NCI-H510A (cell line): ENCODE data around the gene KRT8.
A peak's percentile ranks its signal among the peaks of the same experiment; 100 is the strongest.
"Not testable (repeated sequence)": the region's sequence is repeated elsewhere in the genome, so short reads cannot be mapped to it uniquely, and the experiment has no call there.

ENCODE experiments used
- DNase-seq: peaks from one replicate; lab custom pipeline; 2025; lab: John Stamatoyannopoulos, UW

Gene KRT8

GRCh38 chr12:52874573-52875435, 30.1 kb downstream of the KRT8 start:
- DNase-seq = no peak

DNA sequence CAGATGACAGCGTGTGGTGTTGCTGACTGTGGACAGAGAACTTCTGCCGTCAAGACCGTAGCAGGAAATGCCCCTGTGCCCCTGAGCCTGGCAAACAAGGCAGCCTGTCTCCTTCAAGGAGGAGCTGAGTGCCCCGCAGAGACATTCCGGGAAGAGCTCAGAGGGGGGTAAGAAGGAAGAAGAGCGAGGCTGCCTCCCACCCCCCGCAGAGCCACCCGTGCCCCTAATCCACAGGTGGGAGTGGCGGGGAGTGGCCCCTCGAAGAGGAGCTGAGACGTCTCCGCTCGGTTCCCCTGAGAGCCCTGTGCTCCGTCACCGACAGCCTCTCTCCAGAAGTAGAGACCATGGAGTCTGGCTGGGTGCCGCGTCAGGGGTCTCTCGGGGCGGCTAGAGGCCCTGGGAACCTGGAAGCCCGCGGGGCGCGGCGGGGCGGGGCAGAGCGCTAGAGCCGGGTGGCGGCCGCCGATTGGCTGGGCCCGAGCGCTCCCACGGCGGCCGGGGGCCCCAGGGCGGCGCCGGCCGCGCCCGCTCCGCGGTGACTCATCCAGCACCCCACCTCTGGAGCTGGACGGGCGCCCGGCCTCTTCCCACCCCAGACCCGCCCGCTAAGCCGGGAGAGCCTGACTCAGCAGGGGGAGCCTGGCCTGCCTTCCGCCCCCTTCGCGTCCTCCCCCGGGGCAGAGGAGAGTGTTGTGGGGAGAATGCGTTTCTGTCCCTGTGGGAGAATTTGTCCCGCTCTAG, 30.9 kb downstream of the KRT8 start:
- no peak for DNase-seq

DNA sequence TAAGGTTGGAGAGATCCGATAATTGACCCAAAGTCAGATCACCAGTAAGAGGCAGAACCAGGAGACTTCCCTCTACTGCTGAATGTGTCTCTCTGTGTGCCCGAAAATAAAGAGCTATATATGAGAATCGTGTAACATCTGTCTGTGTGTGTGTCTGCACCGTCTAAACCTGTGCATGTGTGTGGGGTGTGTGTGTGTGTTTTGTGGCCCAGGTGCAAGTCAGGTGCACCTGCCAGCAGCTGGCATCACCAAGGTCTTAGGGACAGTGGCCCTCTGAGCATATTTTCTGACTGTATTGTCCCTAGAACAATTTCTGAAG, 31.4 kb downstream of the KRT8 start:
- peak; percentile 37 for DNase-seq

GRCh38 chr12:52872644-52873389, 32.1 kb downstream of the KRT8 start:
- no peak for DNase-seq

- no peak for DNase-seq
Observed at GRCh38 chr12:52871291-52872039, 33.4 kb downstream of the KRT8 start.

- no peak for DNase-seq
Observed at GRCh38 chr12:52870361-52871290, 34.2 kb downstream of the KRT8 start.

DNA sequence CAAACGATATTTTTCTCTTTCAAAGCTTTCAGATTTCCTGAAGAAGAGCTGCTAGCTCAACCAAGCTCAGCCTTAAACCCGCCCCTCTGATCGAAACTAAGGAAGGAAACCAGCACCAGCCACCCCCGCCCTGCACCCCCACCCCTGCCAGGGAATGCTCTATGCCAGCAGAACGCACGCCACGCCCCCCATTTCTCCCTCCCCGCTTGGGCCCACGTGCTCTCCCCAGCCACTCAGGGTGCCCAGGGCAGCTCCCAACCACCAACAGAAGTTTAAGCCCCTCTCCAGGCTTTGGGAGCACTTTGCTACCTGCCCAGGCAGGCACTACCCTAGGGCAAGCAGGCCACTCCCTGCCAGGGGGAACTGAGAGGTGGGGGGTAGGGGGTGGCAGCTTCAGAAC, 37.2 kb downstream of the KRT8 start:
- peak; percentile 38 for DNase-seq

GRCh38 chr12:52867152-52867551, 37.7 kb downstream of the KRT8 start:
- DNase-seq = no peak

- peak; percentile 82 for DNase-seq
Observed at GRCh38 chr12:52865090-52865944, 39.6 kb downstream of the KRT8 start.

DNA sequence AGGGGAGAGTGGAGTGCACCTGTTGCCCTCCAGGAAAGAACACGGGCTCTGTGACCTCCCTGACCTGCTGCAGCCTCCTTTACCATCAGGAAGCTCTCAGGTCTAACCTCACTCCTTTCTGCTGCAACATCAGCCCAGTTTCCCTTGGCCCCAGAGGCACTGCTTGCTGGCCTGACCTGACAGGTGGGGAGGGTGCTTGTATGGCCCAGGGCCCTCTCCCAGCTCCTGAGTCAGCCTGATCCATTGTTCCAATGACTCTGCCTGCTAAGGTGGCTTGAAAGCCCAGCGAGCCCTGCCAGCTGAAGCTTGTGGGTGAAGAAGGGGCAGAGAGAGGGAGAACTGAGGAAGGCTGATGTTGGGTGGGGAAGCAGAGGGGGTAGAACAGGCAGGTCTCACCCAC, 42.9 kb downstream of the KRT8 start:
- DNase-seq = no peak

DNA sequence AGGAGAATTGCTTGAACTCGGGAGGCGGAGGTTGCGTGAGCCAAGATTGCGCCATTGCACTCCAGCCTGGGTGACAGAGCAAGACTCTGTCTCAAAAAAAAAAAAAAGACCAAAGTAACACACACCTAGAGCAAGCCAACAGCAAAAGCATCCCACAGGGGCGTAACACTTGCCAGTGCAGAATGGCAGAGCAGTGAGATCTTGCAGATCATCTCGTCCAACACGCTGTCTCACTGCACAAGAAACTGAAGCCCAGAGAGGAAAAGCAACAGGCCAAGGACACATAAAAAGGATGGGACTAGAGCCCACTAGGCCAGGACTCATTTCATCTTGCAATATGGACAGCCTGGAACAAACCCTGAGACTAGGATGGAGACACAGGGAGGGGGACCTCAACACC, 43.4 kb downstream of the KRT8 start:
- DNase-seq = no peak

- DNase-seq = no peak
Observed at GRCh38 chr12:52860102-52860823, 44.6 kb downstream of the KRT8 start.

DNA sequence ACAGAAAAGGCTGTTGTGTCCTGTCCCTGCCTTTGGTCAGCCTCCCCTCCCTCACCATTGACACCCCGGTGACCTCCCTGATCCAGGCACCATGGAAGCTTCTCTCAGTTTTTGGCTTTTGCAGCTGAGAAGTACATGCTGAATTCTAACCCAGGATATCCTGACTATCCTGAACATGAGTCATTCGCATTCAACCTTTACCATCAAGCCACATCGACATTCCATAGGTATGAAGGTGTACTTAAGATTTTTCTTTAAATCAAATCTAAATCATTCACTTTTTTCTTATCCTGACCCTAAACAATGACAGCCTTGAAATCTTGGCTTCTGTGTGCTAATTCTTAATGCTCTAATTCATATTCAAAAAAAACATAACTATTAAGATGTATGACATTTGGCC, 47.4 kb downstream of the KRT8 start:
- DNase-seq = no peak

GRCh38 chr12:52856787-52857186, 48.1 kb downstream of the KRT8 start:
- DNase-seq = no peak

- not testable (repeated sequence) for DNase-seq
Observed at GRCh38 chr12:52856077-52856476, 48.8 kb downstream of the KRT8 start.

GRCh38 chr12:52851787-52852186, 53.1 kb downstream of the KRT8 start:
- no peak for DNase-seq

DNA sequence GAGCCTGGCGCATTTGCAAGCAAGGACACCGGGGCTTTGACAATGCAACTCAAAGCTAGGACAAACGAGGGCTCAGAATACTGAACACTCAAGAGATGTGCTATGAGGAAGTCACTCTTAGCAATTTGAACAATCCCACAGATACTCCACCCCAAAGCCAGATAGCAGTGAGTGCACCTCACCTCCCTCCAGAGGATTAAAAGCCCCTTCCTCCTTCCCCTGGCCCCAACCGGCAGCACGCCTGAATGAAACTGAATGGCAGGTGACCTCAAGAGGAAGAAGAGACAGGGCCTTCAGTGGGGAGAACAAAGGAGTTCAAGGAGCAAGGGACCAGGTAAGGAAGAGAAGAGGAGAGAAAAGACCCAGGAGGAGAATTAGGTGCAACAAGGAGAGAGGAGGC, 54.2 kb downstream of the KRT8 start:
- no peak for DNase-seq

DNA sequence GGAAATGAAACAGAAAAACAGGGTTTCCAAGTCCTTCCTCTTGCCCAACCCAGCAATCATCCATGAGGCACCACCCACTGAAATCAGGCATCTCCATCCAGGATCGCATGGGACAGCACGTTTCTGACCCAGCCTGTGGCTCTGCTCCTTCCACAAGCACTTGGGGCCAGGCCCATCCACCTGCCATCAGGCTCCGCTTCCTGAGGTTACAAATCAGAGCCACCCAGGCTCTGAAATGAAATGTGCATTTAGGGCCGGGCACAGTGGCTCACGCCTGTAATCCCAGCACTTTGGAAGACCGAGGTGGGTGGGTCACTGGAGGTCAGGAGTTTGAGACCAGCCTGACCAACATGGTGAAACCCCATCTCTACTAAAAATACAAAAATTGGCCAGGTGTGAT, 55.4 kb downstream of the KRT8 start:
- DNase-seq = no peak

DNA sequence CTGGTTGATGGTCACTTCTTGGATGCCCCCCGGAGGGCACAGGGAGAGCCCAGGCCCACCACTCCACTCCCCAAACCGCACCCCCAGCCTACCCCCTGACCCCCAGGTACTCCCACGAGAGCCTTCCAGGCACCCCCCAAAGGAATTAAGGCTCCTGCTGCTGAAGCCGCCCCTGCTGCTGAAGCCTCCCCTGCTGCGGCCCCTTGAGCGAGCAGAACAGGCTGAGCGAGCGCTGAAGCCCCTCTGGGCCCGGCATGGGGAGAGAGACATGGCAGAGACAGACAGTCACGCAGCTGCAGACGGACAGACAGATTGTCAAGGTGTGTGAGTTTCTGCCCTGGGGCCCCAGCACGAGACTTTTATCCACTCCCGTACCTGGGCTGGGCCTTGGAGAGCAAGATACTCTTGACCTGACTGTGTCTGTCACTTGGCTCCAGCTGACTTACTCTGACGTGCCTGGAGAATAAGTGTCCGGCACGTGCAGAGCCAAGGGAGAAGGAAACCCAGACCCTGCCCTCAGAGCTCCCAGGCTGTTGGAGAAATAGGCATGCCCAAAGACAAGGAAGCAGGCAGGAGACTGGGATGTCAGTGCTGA, 56.1 kb downstream of the KRT8 start, which contains the start of gene KRT78:
Gene KRT78, minus strand, starts transcription at position 334 of the 595 bp plus-strand sequence. Its CDS starts 64 bp downstream, at position 270.
- DNase-seq = no peak
